ENCODE results near the gene ATG4B.
"Not testable (repeated sequence)": the region's sequence is repeated elsewhere in the genome, so short reads cannot be mapped to it uniquely, and the experiment has no call there.

ATG4B gene

DNA sequence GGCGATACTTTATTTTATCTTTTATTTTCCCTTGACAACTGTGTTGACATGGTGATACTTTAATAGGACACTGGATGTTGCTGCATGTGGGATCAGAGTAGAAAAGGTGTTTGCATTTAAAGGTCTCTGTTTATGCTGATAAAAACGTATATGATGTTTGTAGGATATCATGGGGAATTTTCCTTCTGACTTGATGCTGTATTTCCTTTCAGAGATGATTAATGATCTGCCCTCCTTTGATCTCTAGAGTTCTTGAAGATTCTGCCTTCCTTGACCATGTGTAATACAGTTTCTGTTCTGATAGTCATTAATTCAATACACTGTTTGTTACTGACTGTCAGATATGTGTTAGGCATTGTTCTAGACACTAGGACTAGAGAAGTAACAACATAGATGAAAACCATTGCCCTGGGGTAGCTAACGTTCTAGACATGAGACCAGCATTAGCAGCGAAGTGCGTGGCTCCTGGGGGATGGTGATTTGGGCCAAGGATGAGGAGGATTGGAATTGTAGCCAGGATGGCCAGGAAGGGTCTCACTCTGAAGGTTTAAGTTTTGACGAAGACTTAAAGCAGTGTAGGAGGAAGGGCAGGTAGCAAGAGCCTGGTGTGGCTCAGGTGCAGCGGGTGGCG lies 2.8 kb downstream of the ATG4B start:
- DNase-seq: no peak

DNA sequence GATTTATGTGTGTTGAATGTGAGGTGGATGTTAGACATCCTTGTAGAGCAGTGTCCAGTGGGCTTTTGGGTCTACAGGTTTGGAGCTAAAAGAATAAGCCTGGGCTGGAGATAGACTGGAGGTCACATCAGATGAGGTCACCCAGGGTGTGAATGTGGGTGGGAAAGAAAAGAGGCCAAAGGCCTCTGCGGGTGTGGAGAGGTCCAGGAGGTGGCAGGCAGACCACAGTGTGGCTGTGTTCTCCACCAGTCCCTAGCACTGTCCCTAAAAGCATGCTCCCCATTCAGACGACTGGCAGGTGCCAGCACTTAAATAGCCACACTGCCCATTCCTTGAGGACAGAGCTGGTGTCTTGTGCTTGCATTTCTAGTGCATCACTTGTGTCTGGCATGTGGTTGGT lies 4.1 kb downstream of the ATG4B start:
- no peak for DNase-seq

DNA sequence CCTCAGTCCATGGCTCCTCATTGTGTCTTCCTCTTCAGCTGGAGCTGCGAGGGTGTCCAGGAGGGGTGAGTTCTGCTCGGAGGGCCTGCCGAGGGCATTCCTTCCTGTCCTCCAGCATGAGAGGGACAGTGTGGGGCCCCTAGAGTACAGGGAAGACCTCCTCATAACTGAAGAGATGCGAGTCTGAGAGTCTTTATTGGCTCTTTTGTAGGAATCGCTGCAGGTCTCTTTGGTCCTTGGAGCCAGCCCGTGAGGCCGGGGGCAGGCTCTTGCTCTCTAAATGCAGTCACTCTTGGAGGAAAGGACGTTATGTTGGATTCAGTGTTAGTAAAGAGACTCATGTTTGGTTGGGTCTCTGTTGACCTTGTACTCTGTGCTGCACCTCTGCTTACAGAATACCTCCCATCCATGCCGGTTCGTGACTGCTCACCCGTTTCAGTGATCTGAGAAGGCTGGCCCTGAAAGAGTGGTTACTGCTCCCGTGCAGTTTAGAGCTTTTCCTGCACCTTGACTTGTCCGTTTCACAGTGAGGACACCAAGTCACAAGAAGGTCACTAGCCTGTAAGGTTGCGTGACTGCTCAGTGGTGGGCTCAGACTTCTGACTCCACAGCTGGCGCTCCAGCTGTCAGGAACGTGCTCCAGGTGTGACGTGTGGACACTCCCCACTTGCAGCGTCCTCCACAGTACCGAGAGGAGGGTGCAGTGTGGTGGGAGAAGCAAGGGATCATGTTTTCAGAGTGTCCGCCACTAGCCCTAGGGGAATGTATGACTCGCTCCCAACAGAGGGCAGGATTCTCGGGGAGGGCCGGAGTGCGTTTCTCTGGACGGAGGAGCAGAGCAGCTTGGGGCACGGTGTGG lies 7.8 kb downstream of the ATG4B start:
- no peak for DNase-seq

DNA sequence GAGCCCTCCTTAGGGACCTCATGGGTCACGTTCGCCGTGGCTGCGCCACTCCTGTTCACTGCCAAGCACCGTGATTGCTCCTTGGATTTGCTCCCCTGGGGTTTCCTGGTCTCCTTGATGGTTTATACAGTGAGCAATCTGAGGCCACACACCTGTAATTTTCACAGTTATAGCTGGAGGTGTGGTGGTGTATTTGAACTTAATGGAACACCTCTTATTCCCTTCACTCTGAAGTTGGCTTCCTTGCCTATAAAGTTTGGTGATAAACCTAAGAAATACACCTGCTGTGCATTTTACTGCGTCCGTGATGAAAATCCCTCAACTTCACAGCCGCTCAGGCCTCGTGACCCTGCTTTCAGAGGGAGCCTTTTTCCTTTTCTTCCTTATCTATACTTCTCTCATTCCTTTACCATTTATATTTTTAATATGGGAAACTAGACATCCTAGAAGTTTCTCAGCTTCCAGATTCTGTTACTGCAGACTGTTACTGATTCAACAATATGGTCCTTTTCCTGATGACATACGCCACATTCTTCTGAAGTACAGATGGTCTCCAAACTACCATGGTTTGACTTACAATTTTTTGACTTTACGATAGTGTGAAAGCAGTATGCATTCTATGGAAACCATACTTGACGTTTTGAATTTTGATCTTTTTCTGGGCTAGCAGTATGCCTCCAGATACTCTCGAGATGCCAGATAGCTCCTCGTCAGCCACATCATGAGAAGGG lies 8.6 kb downstream of the ATG4B start:
- DNase-seq: no peak

DNA sequence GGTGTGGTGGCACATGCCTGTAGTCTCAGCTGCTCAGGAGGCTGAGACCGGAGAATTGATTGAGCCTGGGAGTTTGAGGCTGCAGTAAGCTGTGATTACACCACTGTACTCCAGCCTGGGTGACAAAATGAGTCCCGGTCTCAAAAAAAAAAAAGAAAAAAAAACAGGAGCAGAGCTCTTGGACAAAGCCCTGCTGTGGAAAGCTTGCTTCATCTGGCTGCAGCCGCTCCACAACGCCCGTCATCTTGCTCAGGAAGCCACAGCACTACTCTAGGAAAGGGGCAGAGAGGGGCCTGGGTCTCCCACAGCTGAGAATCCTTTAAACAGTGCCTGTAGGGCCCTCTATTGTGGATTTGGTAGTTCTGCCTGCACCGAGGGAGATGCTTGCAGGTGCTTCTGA lies 11.0 kb downstream of the ATG4B start:
- no peak for DNase-seq

GRCh38 chr2:241649404-241649803 lies 11.9 kb downstream of the ATG4B start:
- DNase-seq: peak; percentile 43

DNA sequence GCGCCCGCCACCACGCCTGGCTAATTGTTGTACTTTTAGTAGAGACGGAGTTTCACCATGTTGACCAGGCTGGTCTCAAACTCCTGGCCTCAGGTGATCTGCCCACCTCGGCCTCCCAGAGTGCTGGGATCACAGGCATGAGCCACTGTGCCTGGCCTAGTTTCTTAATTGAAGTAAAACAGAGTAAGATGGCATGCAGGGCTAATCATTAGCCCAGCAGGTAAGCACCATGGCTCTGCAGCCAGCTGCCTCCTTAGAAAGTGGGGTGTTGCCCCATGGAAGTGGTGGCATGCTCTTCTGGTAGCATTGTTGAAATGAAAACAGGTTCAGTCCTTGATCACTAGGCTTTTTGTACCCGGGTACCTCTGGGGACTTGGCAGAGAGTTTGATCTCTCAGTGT lies 12.4 kb downstream of the ATG4B start:
- DNase-seq: no peak

GRCh38 chr2:241652142-241652541 lies 14.6 kb downstream of the ATG4B start:
- DNase-seq: no peak

DNA sequence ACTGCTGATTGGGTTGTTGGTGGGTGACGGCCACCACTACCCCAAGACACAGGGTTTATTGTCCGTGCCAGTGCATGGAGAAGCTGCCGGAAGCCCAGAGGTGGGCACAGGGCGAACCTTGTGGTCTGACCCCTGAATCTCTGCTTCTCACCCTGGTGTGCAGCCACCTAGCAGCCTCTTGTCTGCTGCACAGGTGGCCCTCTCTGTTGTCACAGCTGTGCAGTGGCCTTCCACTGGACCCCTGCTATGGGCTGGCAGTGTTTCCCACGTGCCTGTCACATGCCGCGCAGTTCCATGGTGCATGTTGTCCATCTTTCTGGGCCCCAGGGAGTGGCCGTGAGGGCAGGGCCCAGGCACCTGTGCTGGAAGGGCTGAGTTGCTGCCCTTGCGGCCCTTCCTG lies 15.2 kb downstream of the ATG4B start:
- no peak for DNase-seq

DNA sequence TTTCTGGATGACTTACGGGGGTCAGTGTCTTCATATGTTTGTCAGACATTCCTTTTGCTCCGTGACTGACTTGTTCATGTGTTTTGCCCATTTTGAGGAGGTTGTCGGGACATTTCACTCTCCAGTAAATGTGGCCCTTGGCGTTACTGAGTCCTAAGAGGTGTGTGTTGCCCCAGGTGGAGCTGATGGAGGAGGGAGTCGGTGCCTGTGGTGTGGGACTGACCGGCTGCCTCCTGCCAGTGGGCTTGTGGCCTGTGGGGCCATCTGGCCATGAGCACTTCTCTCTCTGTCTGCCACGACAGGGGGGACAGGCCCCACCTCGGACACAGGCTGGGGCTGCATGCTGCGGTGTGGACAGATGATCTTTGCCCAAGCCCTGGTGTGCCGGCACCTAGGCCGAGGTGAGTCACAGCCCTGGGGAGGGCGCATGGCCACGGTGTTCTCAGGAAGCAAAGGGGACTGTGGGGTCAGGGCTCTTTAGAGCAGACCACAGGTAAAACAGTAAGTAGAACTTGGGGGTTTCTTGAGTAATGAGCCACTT lies 15.8 kb downstream of the ATG4B start:
- DNase-seq: no peak

DNA sequence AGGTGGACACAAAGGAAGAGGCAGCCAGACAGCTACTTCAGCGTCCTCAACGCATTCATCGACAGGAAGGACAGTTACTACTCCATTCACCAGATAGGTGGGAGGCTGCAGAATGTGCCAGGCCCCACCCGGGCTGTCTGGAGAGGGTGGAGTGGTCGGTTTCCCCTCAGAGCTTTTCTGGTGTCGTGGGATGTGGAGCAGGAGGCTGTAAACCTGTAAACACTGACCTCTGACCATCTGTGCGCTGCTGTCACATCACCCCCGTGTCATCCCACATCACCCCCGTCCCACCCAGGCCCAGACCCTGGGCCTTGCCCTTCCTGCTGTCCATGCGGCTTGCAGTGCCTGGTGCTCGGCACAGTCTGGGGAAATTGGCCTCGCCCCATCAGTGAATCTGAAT lies 17.1 kb downstream of the ATG4B start:
- DNase-seq: no peak

DNA sequence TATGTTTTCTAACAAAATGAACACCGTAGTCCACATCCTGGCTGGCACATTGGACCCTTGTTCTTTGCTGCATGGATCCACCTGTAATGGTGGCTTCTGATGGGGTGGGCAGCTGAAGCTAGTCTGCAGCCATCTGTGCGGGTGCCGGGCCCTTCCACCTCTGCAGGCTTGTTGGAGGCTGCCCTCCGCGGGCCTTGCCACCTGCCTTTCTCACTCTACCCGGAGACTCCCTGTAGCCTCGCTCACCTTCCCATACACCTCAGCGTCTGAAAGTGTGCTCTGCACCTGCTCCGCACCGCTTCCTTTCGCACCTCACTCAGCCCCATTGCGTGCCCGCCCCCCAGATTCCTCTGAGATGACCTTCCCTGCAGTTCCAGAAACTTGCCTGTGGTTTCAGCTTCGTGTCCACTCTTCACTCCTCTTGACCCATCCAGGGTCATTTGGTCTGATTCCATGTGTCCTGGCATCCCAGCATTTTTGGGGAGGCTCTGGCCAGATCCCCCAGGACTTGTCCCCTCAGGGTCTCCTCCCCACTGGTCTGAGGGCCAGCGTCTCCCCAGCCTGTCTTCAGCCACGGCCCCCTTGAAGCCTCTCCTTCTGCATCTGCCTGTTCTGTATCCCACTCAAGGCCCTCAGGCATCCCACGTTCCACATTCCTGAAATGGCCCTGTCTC lies 18.2 kb downstream of the ATG4B start:
- no peak for DNase-seq

- DNase-seq: no peak
Measured at GRCh38 chr2:241656190-241656741, 18.8 kb downstream of the ATG4B start.

- DNase-seq: no peak
Measured at GRCh38 chr2:241657786-241658254, 20.3 kb downstream of the ATG4B start.

GRCh38 chr2:241658296-241658695 lies 20.8 kb downstream of the ATG4B start:
- DNase-seq: no peak

- peak; percentile 4 for DNase-seq
Measured at GRCh38 chr2:241659150-241659739, 21.8 kb downstream of the ATG4B start.

DNA sequence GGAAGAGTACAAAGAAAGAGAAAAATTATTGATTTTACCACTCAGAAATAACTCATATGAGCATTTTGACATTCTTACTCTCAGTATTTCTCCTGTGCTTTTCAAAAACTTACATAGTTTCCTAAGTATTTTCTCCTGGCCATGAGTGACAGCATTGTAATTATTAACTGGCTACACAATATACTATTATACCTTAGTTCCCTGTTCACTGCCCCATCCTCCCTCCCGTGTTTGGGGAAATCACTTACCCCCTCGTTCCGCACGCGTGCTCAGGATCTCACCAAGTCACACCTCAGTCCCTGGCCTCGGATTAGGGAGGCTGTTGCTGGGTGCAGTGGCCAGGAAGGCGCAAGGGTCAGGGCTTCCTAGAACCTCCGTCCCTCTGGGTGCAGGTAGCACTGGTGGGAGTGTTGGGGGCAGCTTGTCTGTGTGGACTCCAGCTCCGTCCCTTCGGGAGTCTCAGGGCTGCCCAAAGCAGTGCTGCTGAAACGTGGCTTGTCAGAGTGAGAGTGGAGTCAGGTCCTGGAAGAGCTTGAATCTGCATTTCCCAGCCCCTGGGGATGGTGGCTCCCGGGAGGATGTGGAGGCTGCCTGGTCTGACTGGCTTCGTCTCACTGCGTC lies 23.2 kb downstream of the ATG4B start:
- DNase-seq: no peak

GRCh38 chr2:241662731-241663130 lies 25.2 kb downstream of the ATG4B start:
- not testable (repeated sequence) for DNase-seq

DNA sequence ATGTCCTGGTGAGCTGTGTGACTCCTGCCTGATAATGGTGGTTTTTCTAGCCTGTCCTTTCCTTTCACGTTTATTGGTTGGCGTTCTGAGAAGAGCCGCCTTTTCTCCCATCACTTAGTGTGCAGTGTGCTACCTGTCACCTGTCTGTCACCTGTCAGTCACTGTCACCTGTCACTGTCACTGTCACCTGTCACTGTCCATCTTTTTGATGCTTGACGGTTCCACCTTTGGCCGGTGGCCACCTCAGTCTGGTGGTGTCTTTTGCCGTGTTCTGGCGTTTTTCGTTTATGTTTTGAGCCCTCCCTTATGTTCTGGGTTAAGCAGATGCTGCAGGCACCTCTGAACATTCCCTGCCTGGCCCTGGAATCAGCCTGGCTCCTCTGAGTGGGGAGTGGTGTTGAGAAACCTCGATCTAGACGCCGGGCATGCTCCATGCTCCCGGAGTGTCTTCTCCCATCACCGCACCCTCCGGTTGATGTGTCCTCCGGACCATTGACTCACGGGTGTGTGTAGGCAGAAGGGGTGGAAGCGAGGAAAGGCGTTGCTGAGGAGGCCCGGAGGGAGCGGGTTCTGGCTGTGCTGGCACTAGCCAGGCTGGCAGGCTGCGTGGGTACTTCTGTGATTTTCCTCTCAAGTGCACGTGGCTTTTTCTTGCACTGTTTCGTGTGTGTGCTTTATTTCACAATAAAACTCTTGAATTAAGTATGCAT lies 28.4 kb downstream of the ATG4B start:
- no peak for DNase-seq

GRCh38 chr2:241666627-241667400 lies 29.3 kb downstream of the ATG4B start:
- DNase-seq: no peak
